BJ (cell line): Measurements from ENCODE around the gene ZFAND5. TPM values are rescaled to one million over a fixed set of nuclear protein-coding genes. Genes with fewer than 3 reads are reported as not detected.

ENCODE experiments used
- CTCF ChIA-PET: fragments of 350-600 bp; formaldehyde crosslinking; extraction: SDS; loops from one replicate; lab custom pipeline; 2021; ENCODE audit warnings: antibody characterized with exemption, inconsistent platforms; lab: Yijun Ruan, JAX
- POLR2A ChIA-PET: fragments of 300-600 bp; sonication (Branson Sonifier 250); formaldehyde crosslinking; extraction: SDS; loops from one replicate; lab custom pipeline; 2021; ENCODE audit warnings: antibody characterized with exemption; lab: Charles Lee
- DNase-seq: peaks from one replicate; pipeline ENCODE4 v3.0.0-alpha.2; 2011; ENCODE audit warnings: low read depth
- H3K27me3 ChIP-seq: 2 replicates; pipeline ENCODE4 v1.6.0; 2011; ENCODE audit warnings: low read length; ENCODE audit not compliant: control insufficient read depth, insufficient read depth
- H3K36me3 ChIP-seq: 2 replicates; pipeline ENCODE4 v1.5.1; 2011; ENCODE audit warnings: low read length; ENCODE audit not compliant: control insufficient read depth, insufficient read depth
- H3K4me3 ChIP-seq: 2 replicates; pipeline ENCODE4 v1.5.1; 2011; ENCODE audit warnings: low read depth, mild to moderate bottlenecking, control low read depth, low read length
- CTCF ChIP-seq: IDR thresholded peaks from 2 replicates; pipeline ENCODE4 v1.5.1; 2011; ENCODE audit warnings: low read depth, mild to moderate bottlenecking, control low read depth, inconsistent platforms, low read length, moderate library complexity; ENCODE audit not compliant: insufficient read depth
- polyA plus RNA-seq: library from polyadenylated mRNA; depleted of rRNA; stranded (reverse); fragments of >200 nt; gene quantifications from 2 replicates; pipeline ENCODE4 v1.2.3, GENCODE V29; 2011

Gene ZFAND5
- polyA plus RNA-seq, 1 experiment, result 172 TPM

- ChIA-PET POLR2A (interaction anchor here (0.6 to 1.2 kb wide), 4 partner anchors 21 to 736 kb away, joined by 3 to 5 read pairs (median 4); no protein-coding TSS in a partner anchor), CTCF (interaction anchor here (0.8 to 3.1 kb wide), 8 partner anchors 82 to 459 kb away, joined by 3 to 18 read pairs (median 4); no protein-coding TSS in a partner anchor)
- TF ChIP-seq CTCF, result no peak
- Histone ChIP-seq H3K4me3 (peak overlapping the region; percentile 91), H3K36me3 (peaks cover 9% of the 10 kb centered on the region; the same call in 1 of the 2 replicates), H3K27me3 (no peaks in the 10 kb centered on the region)
- DNase-seq, result no peak
Measured at GRCh38 chr9:72363236-72363635, 1.8 kb downstream of the ZFAND5 start.

- TF ChIP-seq CTCF, result no peak
- H3K27me3 ChIP-seq, result no peaks in the 10 kb centered on the region
- peaks cover 9% of the 10 kb centered on the region; the same call in 1 of the 2 replicates for H3K36me3 ChIP-seq
- H3K4me3 ChIP-seq, result peak overlapping the region; percentile 91
- POLR2A ChIA-PET, result interaction anchor here (0.6 to 1.3 kb wide), 9 partner anchors 21 to 737 kb away, joined by 3 to 13 read pairs (median 4); no protein-coding TSS in a partner anchor
- CTCF ChIA-PET, result interaction anchor here (0.8 to 3.1 kb wide), 10 partner anchors 60 to 460 kb away, joined by 3 to 18 read pairs (median 4); no protein-coding TSS in a partner anchor
- no peak for DNase-seq
Measured at GRCh38 chr9:72362680-72363139, 2.3 kb downstream of the ZFAND5 start.

DNA sequence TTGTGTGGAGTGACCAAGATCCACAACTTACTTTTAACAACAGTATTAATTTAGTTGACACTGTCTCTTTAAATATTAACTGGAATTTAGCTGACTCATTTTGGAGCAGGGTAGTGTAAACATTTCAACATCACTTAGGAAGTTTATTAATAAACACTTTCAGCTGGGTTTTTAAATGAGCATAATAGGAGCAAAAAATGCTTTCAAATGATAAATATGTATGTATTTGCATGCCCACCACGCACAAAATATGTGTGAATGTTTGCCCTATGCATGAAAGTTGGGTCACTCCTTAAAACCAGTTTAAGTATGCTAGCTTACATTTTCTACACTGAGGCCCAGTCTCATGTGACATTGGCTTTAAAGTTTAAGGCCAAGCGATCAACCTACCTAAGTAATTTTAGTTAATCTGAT lies 2.9 kb downstream of the ZFAND5 start:
- Histone ChIP-seq H3K27me3 (no peaks in the 10 kb centered on the region), H3K4me3 (peak overlapping the region; percentile 91), H3K36me3 (peaks cover 9% of the 10 kb centered on the region; the same call in 1 of the 2 replicates)
- TF ChIP-seq CTCF, result no peak
- CTCF ChIA-PET, result interaction anchor here (0.9 to 3.1 kb wide), 7 partner anchors 59 to 461 kb away, joined by 3 to 18 read pairs (median 5); no protein-coding TSS in a partner anchor
- POLR2A ChIA-PET, result interaction anchor here (0.6 to 1.3 kb wide), 9 partner anchors 22 to 263 kb away, joined by 3 to 13 read pairs (median 5); no protein-coding TSS in a partner anchor
- no peak for DNase-seq

DNA sequence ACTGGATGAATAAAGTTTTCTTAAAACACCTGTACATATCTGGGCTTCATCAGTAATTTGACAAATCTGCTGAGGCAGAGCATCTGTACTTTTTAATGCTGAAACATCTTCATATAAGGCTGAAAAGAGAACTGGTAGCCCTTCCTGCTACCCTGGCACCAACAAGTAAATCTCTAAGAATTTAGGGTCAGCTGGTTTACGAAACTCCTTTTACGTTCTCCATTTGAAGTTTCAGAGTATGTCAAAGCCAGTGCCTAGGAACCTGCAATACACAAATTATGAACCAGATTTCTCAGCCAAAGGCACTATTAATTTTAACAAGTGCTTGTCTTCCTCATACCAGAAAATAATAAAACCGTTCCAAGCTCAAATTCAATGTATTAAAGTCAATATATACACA lies 3.8 kb downstream of the ZFAND5 start:
- H3K36me3 ChIP-seq, result peaks cover 9% of the 10 kb centered on the region
- H3K27me3 ChIP-seq, result no peaks in the 10 kb centered on the region
- POLR2A ChIA-PET, result interaction anchor here (0.6 kb wide), 1 partner anchor 74 kb away, joined by 3 read pairs; no protein-coding TSS in a partner anchor
- peak overlapping the region; percentile 91 for H3K4me3 ChIP-seq
- no peak for DNase-seq
- CTCF ChIA-PET, result interaction anchor here (1.3 to 3.1 kb wide), 3 partner anchors 230 to 391 kb away, joined by 4 to 18 read pairs (median 5); no protein-coding TSS in a partner anchor
- no peak for TF ChIP-seq CTCF

DNA sequence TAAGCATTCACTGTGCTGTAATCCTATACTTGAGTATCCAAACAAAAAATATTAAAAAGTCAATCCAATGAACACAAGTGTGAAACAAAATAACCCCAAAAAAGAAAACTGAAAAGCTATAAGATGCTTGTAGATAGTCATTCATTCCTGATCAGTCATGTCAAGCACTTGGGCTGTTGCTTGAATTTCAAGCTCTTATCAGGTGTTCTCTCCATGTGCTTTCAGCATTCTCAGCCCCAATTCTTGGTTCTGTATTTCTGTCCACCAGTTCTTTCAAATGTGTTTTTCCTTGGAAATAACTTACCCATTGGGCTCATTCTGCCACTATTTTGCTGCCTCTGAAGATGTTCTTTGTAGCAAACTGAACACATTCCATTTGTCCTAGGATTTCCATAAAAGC lies 4.7 kb downstream of the ZFAND5 start:
- Histone ChIP-seq H3K4me3 (peak overlapping the region; percentile 91), H3K27me3 (no peaks in the 10 kb centered on the region), H3K36me3 (peaks cover 9% of the 10 kb centered on the region)
- ChIA-PET CTCF (interaction anchor here (1.0 to 3.1 kb wide), 3 partner anchors 231 to 392 kb away, joined by 3 to 18 read pairs (median 4); no protein-coding TSS in a partner anchor), POLR2A (interaction anchor here (0.6 to 0.9 kb wide), 4 partner anchors 23 to 135 kb away, joined by 3 read pairs; no protein-coding TSS in a partner anchor)
- TF ChIP-seq CTCF, result no peak
- DNase-seq, result no peak
